Mononuclear cell (primary cell): ENCODE measurements around the gene TLX2. TPM values are rescaled to one million over a fixed set of nuclear protein-coding genes. Genes with fewer than 3 reads are reported as not detected.

Experiments used
- H3K27me3 ChIP-seq: 2 replicates; pipeline ENCODE4 v1.6.0; 2011; ENCODE audit warnings: low read length, control low read depth; ENCODE audit not compliant: insufficient read depth
- H3K4me1 ChIP-seq: 2 replicates; pipeline ENCODE4 v1.5.1; 2011; ENCODE audit warnings: mild to moderate bottlenecking, low read length, control low read depth; ENCODE audit not compliant: insufficient read depth
- H3K4me3 ChIP-seq: 2 replicates; pipeline ENCODE4 v1.5.1; 2011; ENCODE audit warnings: mild to moderate bottlenecking, low read length, moderate library complexity
- H3K9me3 ChIP-seq: 2 replicates; pipeline ENCODE4 v1.5.1; 2011; ENCODE audit warnings: low read depth, mild to moderate bottlenecking, control low read depth, low read length
- total RNA-seq: library from RNA; depleted of rRNA; stranded (reverse); fragments of >200 nt; gene quantifications from one replicate; pipeline ENCODE4 v1.2.3, GENCODE V29; 2012

Gene TLX2
- total RNA-seq, 1 donor, result 0.10 TPM

- Histone ChIP-seq H3K27me3 (peaks cover 64% of the 10 kb centered on the region), H3K4me1 (peaks cover 82% of the 10 kb centered on the region), H3K4me3 (peak overlapping the region; percentile 45), H3K9me3 (no peaks in the 10 kb centered on the region)
Observed at GRCh38 chr2:74502147-74502719, 12.0 kb upstream of the TLX2 start.

- Histone ChIP-seq H3K4me3 (peak overlapping the region; percentile 45), H3K27me3 (peaks cover 57% of the 10 kb centered on the region), H3K9me3 (no peaks in the 10 kb centered on the region), H3K4me1 (peaks cover 77% of the 10 kb centered on the region)
Observed at GRCh38 chr2:74502720-74503505, 11.3 kb upstream of the TLX2 start.

- H3K4me1 ChIP-seq, result peaks cover 75% of the 10 kb centered on the region
- H3K4me3 ChIP-seq, result peak overlapping the region; percentile 45
- no peaks in the 10 kb centered on the region for H3K9me3 ChIP-seq
- peaks cover 54% of the 10 kb centered on the region for H3K27me3 ChIP-seq
Observed at GRCh38 chr2:74503506-74504475, 10.5 kb upstream of the TLX2 start.

GRCh38 chr2:74504591-74504990 is 9.7 kb upstream of the TLX2 start:
- Histone ChIP-seq H3K4me1 (peaks cover 67% of the 10 kb centered on the region), H3K27me3 (peaks cover 52% of the 10 kb centered on the region), H3K4me3 (no peak overlapping the region)

GRCh38 chr2:74505448-74506246 is 8.6 kb upstream of the TLX2 start:
- H3K4me1 ChIP-seq, result peaks cover 63% of the 10 kb centered on the region
- no peak overlapping the region for H3K4me3 ChIP-seq
- peaks cover 52% of the 10 kb centered on the region for H3K27me3 ChIP-seq
- H3K9me3 ChIP-seq, result no peaks in the 10 kb centered on the region

More at GRCh38 chr2:74504591-74504990, 9.7 kb upstream of the TLX2 start:
- no peaks in the 10 kb centered on the region for H3K9me3 ChIP-seq

GRCh38 chr2:74507145-74507925 is 6.9 kb upstream of the TLX2 start, which contains the start of gene PCGF1:
PCGF1 (minus strand) TSS chr2:74507695; CDS start chr2:74507668, 27 bp downstream.
- peaks cover 52% of the 10 kb centered on the region for H3K27me3 ChIP-seq
- H3K4me1 ChIP-seq, result peaks cover 57% of the 10 kb centered on the region
- H3K9me3 ChIP-seq, result no peaks in the 10 kb centered on the region
- H3K4me3 ChIP-seq, result peak within 1 kb of the TSS; percentile 86

GRCh38 chr2:74507926-74508520 is 6.2 kb upstream of the TLX2 start:
- H3K9me3 ChIP-seq, result no peaks in the 10 kb centered on the region
- peaks cover 51% of the 10 kb centered on the region for H3K27me3 ChIP-seq
- peaks cover 50% of the 10 kb centered on the region for H3K4me1 ChIP-seq
- H3K4me3 ChIP-seq, result peak overlapping the region; percentile 86

- Histone ChIP-seq H3K9me3 (no peaks in the 10 kb centered on the region), H3K4me3 (no peak overlapping the region), H3K4me1 (peaks cover 48% of the 10 kb centered on the region), H3K27me3 (peaks cover 65% of the 10 kb centered on the region)
Observed at GRCh38 chr2:74510272-74510671, 4.0 kb upstream of the TLX2 start.

- Histone ChIP-seq H3K27me3 (peaks cover 76% of the 10 kb centered on the region), H3K4me3 (no peak overlapping the region), H3K4me1 (peaks cover 48% of the 10 kb centered on the region), H3K9me3 (no peaks in the 10 kb centered on the region)
Observed at GRCh38 chr2:74511104-74511989, 2.9 kb upstream of the TLX2 start.

GRCh38 chr2:74512744-74513604 is 1.3 kb upstream of the TLX2 start:
- H3K4me1 ChIP-seq, result peaks cover 42% of the 10 kb centered on the region
- peaks cover 92% of the 10 kb centered on the region for H3K27me3 ChIP-seq
- H3K9me3 ChIP-seq, result no peaks in the 10 kb centered on the region

GRCh38 chr2:74513605-74514367 is 464 bp upstream of the TLX2 start:
- H3K4me3 ChIP-seq, result no peak overlapping the region
- peaks cover 95% of the 10 kb centered on the region for H3K27me3 ChIP-seq
- H3K4me1 ChIP-seq, result peaks cover 37% of the 10 kb centered on the region
- H3K9me3 ChIP-seq, result no peaks in the 10 kb centered on the region

More at GRCh38 chr2:74512744-74513604, 1.3 kb upstream of the TLX2 start:
- H3K4me3 ChIP-seq, result no peak overlapping the region
